Mucosa of descending colon (tissue), 3 donors: ENCODE data around the gene OR11H1. TPM values are rescaled to one million over a fixed set of nuclear protein-coding genes. Genes with fewer than 3 reads are reported as not detected.
"Not testable (repeated sequence)": the region's sequence is repeated elsewhere in the genome, so short reads cannot be mapped to it uniquely, and the experiment has no call there.

Experiments
- ATAC-seq: fragments of 200-7000 bp; cut with Tn5 transposase; one replicate; pipeline ENCODE4 v1.9.1; 2020; ENCODE audit warnings: mild to moderate bottlenecking, moderate library complexity
- DNase-seq, 3 donors: peaks; one replicate each; pipeline ENCODE4 v3.0.0-alpha.2; 2020
- H3K36me3 ChIP-seq: fragments of 200-600 bp; one replicate; pipeline ENCODE4 v1.8.0; 2021; ENCODE audit warnings: low read depth, mild to moderate bottlenecking
- H3K4me1 ChIP-seq: fragments of 200-600 bp; one replicate; pipeline ENCODE4 v1.8.0; 2021; ENCODE audit warnings: low read depth, mild to moderate bottlenecking
- H3K4me3 ChIP-seq: fragments of 200-600 bp; one replicate; pipeline ENCODE4 v1.8.0; 2021; ENCODE audit warnings: mild to moderate bottlenecking
- H3K9me3 ChIP-seq: fragments of 200-600 bp; one replicate; pipeline ENCODE4 v1.8.0; 2021; ENCODE audit warnings: mild to moderate bottlenecking
- intact Hi-C, 2 donors: fragments of 100-400 bp; cut with DNase I in 1 of 2; cut with micrococcal nuclease in 1 of 2; formaldehyde crosslinking; loops; one replicate each; pipeline versions ENCODE4 v1.11.0 to v1.11.1; 2022; cut with DNase I, micrococcal nuclease
- long read RNA-seq, 2 donors: library from polyadenylated mRNA; unstranded; transcript quantifications; one replicate each; pipeline ENCODE4 v2.0.0, GENCODE V29; 2019 to 2021
- total RNA-seq, 3 donors: library from RNA; stranded (reverse); fragmentation: NEBNext Ultra II Directional in 2 of 3; extraction: Animal tissue kit (Norgen Biotek cat#: 25700) in 2 of 3; gene quantifications; one replicate each; pipeline versions ENCODE4 v1.2.1 to v1.2.4, GENCODE V29; 2021 to 2023
- donor health status: DM: no; HTN: no; CAD: no; lungs with moderate emphysema.
- donor health status: DM: no; HTN: no; CAD: no.
- donor health status: DM: no; HTN: yes; CAD: no.

OR11H1 gene, protein sequence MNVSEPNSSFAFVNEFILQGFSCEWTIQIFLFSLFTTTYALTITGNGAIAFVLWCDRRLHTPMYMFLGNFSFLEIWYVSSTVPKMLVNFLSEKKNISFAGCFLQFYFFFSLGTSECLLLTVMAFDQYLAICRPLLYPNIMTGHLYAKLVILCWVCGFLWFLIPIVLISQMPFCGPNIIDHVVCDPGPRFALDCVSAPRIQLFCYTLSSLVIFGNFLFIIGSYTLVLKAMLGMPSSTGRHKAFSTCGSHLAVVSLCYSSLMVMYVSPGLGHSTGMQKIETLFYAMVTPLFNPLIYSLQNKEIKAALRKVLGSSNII
- total RNA-seq, result not detected
- long read RNA-seq, donor 1, result 0 reads
- long read RNA-seq, donor 2, result 0 reads

GRCh38 chr22:15527892-15528291, at the start of gene OR11H1:
OR11H1 (plus strand) TSS chr22:15528192; CDS start chr22:15528192, 0 bp downstream.
- H3K4me1 ChIP-seq, H3K9me3 ChIP-seq, H3K4me3 ChIP-seq, H3K36me3 ChIP-seq, ATAC-seq, intact Hi-C loops, DNase-seq: not testable (repeated sequence)

DNA sequence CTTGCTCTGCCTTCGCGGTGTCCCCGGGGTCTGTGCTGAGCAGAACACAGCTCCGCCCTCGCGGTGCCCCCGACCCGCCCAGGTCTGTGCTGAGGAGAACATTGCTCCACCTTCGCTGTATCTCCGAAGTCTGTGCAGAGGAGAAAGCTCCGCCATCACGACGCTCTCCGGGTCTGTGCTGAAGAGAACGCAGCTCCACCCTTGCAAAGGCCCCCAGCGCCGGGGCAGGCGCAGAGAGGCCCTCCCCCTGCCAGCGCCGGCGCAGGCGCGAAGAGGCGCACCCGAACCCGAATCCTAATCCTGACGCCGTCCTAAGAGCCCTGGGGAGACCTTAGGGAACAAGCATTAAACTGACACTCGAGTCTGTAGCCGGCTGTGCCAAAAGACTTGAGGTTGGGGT, 18.0 kb upstream of the OR11H1 start:
- H3K4me3 ChIP-seq, ATAC-seq, H3K36me3 ChIP-seq, DNase-seq, H3K4me1 ChIP-seq, intact Hi-C loops, H3K9me3 ChIP-seq: not testable (repeated sequence)

GRCh38 chr22:15515896-15516295, 12.1 kb upstream of the OR11H1 start:
- H3K36me3 ChIP-seq, ATAC-seq, H3K4me3 ChIP-seq, intact Hi-C loops, H3K4me1 ChIP-seq, H3K9me3 ChIP-seq: not testable (repeated sequence)
- peak in 1 of 3 donors; percentile 17 for DNase-seq

DNA sequence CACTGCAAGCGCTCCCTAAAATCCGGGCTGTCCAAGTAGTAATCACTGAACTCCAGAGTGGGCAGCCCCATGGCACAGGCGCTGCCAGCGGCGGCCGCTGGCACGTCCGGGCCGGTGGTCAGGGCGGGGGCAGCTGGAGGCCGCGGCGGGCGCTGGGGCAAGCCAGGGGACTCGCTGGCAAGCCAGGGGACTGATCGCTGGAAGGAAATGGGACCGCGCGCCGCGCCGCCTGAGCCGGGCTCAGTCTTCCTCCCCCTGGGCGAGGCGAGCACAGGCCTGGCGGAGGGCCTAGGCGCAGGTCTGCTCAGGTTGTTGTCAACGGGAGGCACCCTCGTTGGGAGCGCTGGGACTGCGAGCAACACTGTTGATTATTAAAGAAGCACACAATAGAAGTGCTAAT, 25.8 kb downstream of the OR11H1 start:
- peak; percentile 61 for ATAC-seq

DNA sequence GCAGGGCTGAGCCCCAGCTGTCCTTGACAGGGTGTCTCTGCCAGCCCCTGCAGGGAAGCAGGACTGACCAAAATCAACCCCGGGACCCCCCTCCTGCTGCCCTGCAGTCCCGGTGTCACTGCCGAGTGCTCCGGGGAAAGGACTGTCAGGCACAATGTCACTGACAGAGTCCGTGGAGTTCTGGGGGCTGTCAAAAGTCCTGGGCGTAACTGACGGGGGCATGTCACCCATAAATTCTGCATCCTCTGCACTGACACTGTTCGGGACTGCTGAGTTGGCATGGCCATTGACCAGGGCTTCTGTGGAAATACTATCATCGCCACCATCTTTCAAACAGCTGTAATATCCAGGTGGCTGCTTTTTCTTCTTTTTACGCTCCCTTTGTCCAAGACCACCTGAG, 35.5 kb downstream of the OR11H1 start:
- H3K36me3 ChIP-seq, H3K4me1 ChIP-seq, intact Hi-C loops, DNase-seq, H3K9me3 ChIP-seq, H3K4me3 ChIP-seq: not testable (repeated sequence)
- ATAC-seq, result peak; percentile 45

More for the DNA sequence above, 25.8 kb downstream of the OR11H1 start:
- H3K4me1 ChIP-seq, intact Hi-C loops, H3K9me3 ChIP-seq, H3K36me3 ChIP-seq, H3K4me3 ChIP-seq: not testable (repeated sequence)
- DNase-seq, result peak in 1 of 3 donors; percentile 52

- H3K36me3 ChIP-seq, ATAC-seq, intact Hi-C loops, H3K4me3 ChIP-seq, DNase-seq, H3K4me1 ChIP-seq, H3K9me3 ChIP-seq: not testable (repeated sequence)
These were observed 37.1 kb downstream of the OR11H1 start for GRCh38 chr22:15565063-15565462.

Other genes with a start within 250 kb of the OR11H1 start
- gene POTEH, start 161.8 kb downstream of the OR11H1 start, total RNA-seq, result not detected